Right cardiac atrium (tissue), 5 donors: ENCODE results near the gene CAP2. TPM values are rescaled to one million over a fixed set of nuclear protein-coding genes. Genes with fewer than 3 reads are reported as not detected.

Experiments used
- ATAC-seq, 2 donors: fragments of 200-7000 bp; cut with Tn5 transposase; one replicate each; pipeline versions ENCODE4 v1.8.0 to v1.9.1; 2020; ENCODE audit warnings: moderate library complexity in 2 of 2, mild to moderate bottlenecking in 1 of 2
- DNase-seq, 3 donors: peaks; one replicate each; pipeline ENCODE4 v3.0.0-alpha.2; 2020
- H3K27ac ChIP-seq: one replicate; pipeline ENCODE4 v1.5.1; 2013; ENCODE audit warnings: mild to moderate bottlenecking, low read length, control low read depth, moderate library complexity
- H3K27me3 ChIP-seq: one replicate; pipeline ENCODE4 v1.6.1; 2013; ENCODE audit not compliant: control insufficient read depth, insufficient read depth
- H3K4me1 ChIP-seq: one replicate; pipeline ENCODE4 v1.6.1; 2013; ENCODE audit warnings: low read length; ENCODE audit not compliant: control insufficient read depth, insufficient read depth
- H3K4me3 ChIP-seq: one replicate; pipeline ENCODE4 v1.5.1; 2013; ENCODE audit warnings: low read length, control low read depth
- H3K9me3 ChIP-seq: one replicate; pipeline ENCODE4 v1.6.1; 2013; ENCODE audit warnings: low read length; ENCODE audit not compliant: control insufficient read depth
- WGBS: extraction: QIAGEN DNeasy Blood & Tissue Kit; methylation state at CpG from one replicate; pipeline ENCODE4 v1.1.7; 2013; 5-methylcytosine and 5-hydroxymethylcytosine counted together
- intact Hi-C, 4 donors: fragments of 100-400 bp; cut with DNase I; formaldehyde crosslinking; loops; one replicate each; pipeline versions ENCODE4 v1.11.0 to v1.14.0; 2022 to 2023
- polyA plus RNA-seq: library from polyadenylated mRNA; stranded (reverse); fragments of 200-250 nt; gene quantifications from one replicate; pipeline ENCODE4 v1.2.3, GENCODE V29; 2013
- total RNA-seq, 4 donors: library from RNA; stranded (reverse); fragmentation: NEBNext Ultra II Directional; extraction: Animal tissue kit (Norgen Biotek cat#: 25700); gene quantifications; one replicate each; pipeline ENCODE4 v1.2.1, GENCODE V29; 2021
- donor health status: healthy with polysubstance abuse.
- donor health status: DM: no; HTN: yes; CAD: no.
- donor health status: DM: no; HTN: no; CAD: no.
- donor health status: DM: no; HTN: yes; CAD: no; lungs with severe emphysema.
- donor health status: DM: yes; HTN: yes; CAD: no.

The CAP2 gene
- total and polyA plus RNA-seq, 5 donors, result 66.1 to 127 (median 100) TPM

GRCh38 chr6:17458966-17459365, 65.6 kb downstream of the CAP2 start:
- Histone ChIP-seq H3K4me1 (no peaks in the 10 kb centered on the region), H3K9me3 (no peaks in the 10 kb centered on the region), H3K4me3 (no peak overlapping the region), H3K27ac (no peak overlapping the region), H3K27me3 (no peaks in the 10 kb centered on the region)
- no peak for DNase-seq
- 79% methylated on average over 4 of the region's 4 CpGs for WGBS
- intact Hi-C loops, result no loop called here
- ATAC-seq, result no peak

GRCh38 chr6:17460862-17461261, 67.5 kb downstream of the CAP2 start:
- DNase-seq (no peak), ATAC-seq (no peak)
- H3K4me1 ChIP-seq, result no peaks in the 10 kb centered on the region
- no peaks in the 10 kb centered on the region for H3K27me3 ChIP-seq
- H3K4me3 ChIP-seq, result no peak overlapping the region
- H3K9me3 ChIP-seq, result no peaks in the 10 kb centered on the region
- intact Hi-C loops, result no loop called here
- H3K27ac ChIP-seq, result no peak overlapping the region
- 94% methylated on average over 5 of the region's 5 CpGs for WGBS

- WGBS, result 84% methylated on average over 5 of the region's 5 CpGs
- DNase-seq (no peak), ATAC-seq (no peak)
- no peak overlapping the region for H3K4me3 ChIP-seq
- no peaks in the 10 kb centered on the region for H3K27me3 ChIP-seq
- no peak overlapping the region for H3K27ac ChIP-seq
- intact Hi-C loops, result no loop called here
- peaks cover 3% of the 10 kb centered on the region for H3K4me1 ChIP-seq
- H3K9me3 ChIP-seq, result no peaks in the 10 kb centered on the region
These were observed 72.8 kb downstream of the CAP2 start for GRCh38 chr6:17466147-17466546.

GRCh38 chr6:17466707-17467106, 73.3 kb downstream of the CAP2 start:
- intact Hi-C loops, result no loop called here

GRCh38 chr6:17469006-17469832, 75.8 kb downstream of the CAP2 start:
- no peak overlapping the region for H3K4me3 ChIP-seq
- intact Hi-C loops, result no loop called here
- no peaks in the 10 kb centered on the region for H3K27me3 ChIP-seq
- DNase-seq, result no peak
- peak in 1 of 2 donors; percentile 28 for ATAC-seq
- WGBS, result 66% methylated on average over 10 of the region's 10 CpGs
- no peaks in the 10 kb centered on the region for H3K9me3 ChIP-seq
- H3K4me1 ChIP-seq, result peaks cover 3% of the 10 kb centered on the region
- no peak overlapping the region for H3K27ac ChIP-seq

More at GRCh38 chr6:17466707-17467106, 73.3 kb downstream of the CAP2 start:
- WGBS, result 89% methylated on average over 3 of the region's 3 CpGs
- H3K27me3 ChIP-seq, result no peaks in the 10 kb centered on the region
- no peaks in the 10 kb centered on the region for H3K9me3 ChIP-seq
- ATAC-seq (no peak), DNase-seq (no peak)
- H3K4me1 ChIP-seq, result peaks cover 3% of the 10 kb centered on the region
- H3K27ac ChIP-seq, result no peak overlapping the region
- no peak overlapping the region for H3K4me3 ChIP-seq

GRCh38 chr6:17470202-17470937, 77.0 kb downstream of the CAP2 start:
- Histone ChIP-seq H3K27ac (no peak overlapping the region), H3K4me3 (no peak overlapping the region), H3K4me1 (peaks cover 3% of the 10 kb centered on the region), H3K9me3 (no peaks in the 10 kb centered on the region), H3K27me3 (no peaks in the 10 kb centered on the region)
- intact Hi-C loops, result loop anchor here in 1 of 4 donors (10.0 kb wide), 1 partner anchor 186 kb away; the partner anchor contains the start of gene RBM24
- ATAC-seq (no peak), DNase-seq (no peak)
- 73% methylated on average over 2 of the region's 2 CpGs for WGBS

GRCh38 chr6:17470938-17471327, 77.5 kb downstream of the CAP2 start:
- Histone ChIP-seq H3K27ac (no peak overlapping the region), H3K27me3 (no peaks in the 10 kb centered on the region), H3K4me1 (peaks cover 3% of the 10 kb centered on the region), H3K4me3 (no peak overlapping the region), H3K9me3 (no peaks in the 10 kb centered on the region)
- ATAC-seq (peak in 1 of 2 donors; percentile 47), DNase-seq (no peak)
- intact Hi-C loops, result loop anchor here in 1 of 4 donors (10.0 kb wide), 1 partner anchor 186 kb away; the partner anchor contains the start of gene RBM24
- WGBS, result 72% methylated on average over 3 of the region's 3 CpGs

- intact Hi-C loops, result loop anchor here in 1 of 4 donors (10.0 kb wide), 1 partner anchor 188 kb away; the partner anchor contains the start of gene RBM24
- 50% methylated on average over 2 of the region's 2 CpGs for WGBS
- peak in 1 of 2 donors; percentile 49 for ATAC-seq
These were observed 79.3 kb downstream of the CAP2 start for GRCh38 chr6:17472653-17473183.

GRCh38 chr6:17473554-17473953, 80.2 kb downstream of the CAP2 start:
- H3K27ac ChIP-seq, result no peak overlapping the region
- intact Hi-C loops, result loop anchor here in 1 of 4 donors (10.0 kb wide), 1 partner anchor 189 kb away; the partner anchor contains the start of gene RBM24

More at GRCh38 chr6:17472653-17473183, 79.3 kb downstream of the CAP2 start:
- DNase-seq, result no peak
- no peak overlapping the region for H3K4me3 ChIP-seq
- no peaks in the 10 kb centered on the region for H3K27me3 ChIP-seq
- H3K9me3 ChIP-seq, result no peaks in the 10 kb centered on the region
- H3K27ac ChIP-seq, result peak overlapping the region; percentile 62
- H3K4me1 ChIP-seq, result peaks cover 3% of the 10 kb centered on the region

GRCh38 chr6:17474289-17474688, 80.9 kb downstream of the CAP2 start:
- DNase-seq, result no peak
- H3K4me3 ChIP-seq, result no peak overlapping the region
- H3K27me3 ChIP-seq, result no peaks in the 10 kb centered on the region
- peaks cover 3% of the 10 kb centered on the region for H3K4me1 ChIP-seq
- no peak overlapping the region for H3K27ac ChIP-seq
- 65% methylated on average over 4 of the region's 4 CpGs for WGBS
- no peak for ATAC-seq
- no peaks in the 10 kb centered on the region for H3K9me3 ChIP-seq
- intact Hi-C loops, result loop anchor here in 1 of 4 donors (10.0 kb wide), 1 partner anchor 189 kb away; the partner anchor contains the start of gene RBM24

More at GRCh38 chr6:17473554-17473953, 80.2 kb downstream of the CAP2 start:
- H3K27me3 ChIP-seq, result no peaks in the 10 kb centered on the region
- no peak for DNase-seq
- H3K9me3 ChIP-seq, result no peaks in the 10 kb centered on the region
- WGBS, result 47% methylated on average over 2 of the region's 2 CpGs
- ATAC-seq, result peak; percentile 82 to 86
- no peak overlapping the region for H3K4me3 ChIP-seq
- peaks cover 3% of the 10 kb centered on the region for H3K4me1 ChIP-seq
